ENCODE measurements around the gene ADSS1. TPM values are rescaled to one million over a fixed set of nuclear protein-coding genes. Genes with fewer than 3 reads are reported as not detected.

The ADSS1 gene
- total and polyA plus RNA-seq, 4 donors = 5.3 to 9.3 (median 7.1) TPM

GRCh38 chr14:104794631-104794992, 70.6 kb downstream of the ADSS1 start:
- peak overlapping the region; percentile 48 to 55 for H3K27ac ChIP-seq (ENCODE audit: low read depth in 1 of 2, low read length in 1 of 2)
- no peak for DNase-seq
- H3K27me3 ChIP-seq (ENCODE audit: control insufficient read depth in 3 of 3, insufficient read depth in 3 of 3, low read length in 2 of 3) = no peaks in the 10 kb centered on the region
- ATAC-seq (ENCODE audit: insufficient read depth, low FRiP score) = no peak
- H3K9me3 ChIP-seq (ENCODE audit: control insufficient read depth in 4 of 4, insufficient read depth in 3 of 4, low read length in 3 of 4) = no peaks in the 10 kb centered on the region
- H3K9ac ChIP-seq (ENCODE audit: insufficient read depth in 1 of 2, low read length in 2 of 2) = peak overlapping the region; percentile 58 to 68
- peaks cover 0 to 21% (median 9%) of the 10 kb centered on the region in 4 donors for H3K36me3 ChIP-seq (ENCODE audit: control insufficient read depth in 4 of 4, insufficient read depth in 4 of 4, low read length in 4 of 4)
- H3K4me1 ChIP-seq (ENCODE audit: control insufficient read depth in 5 of 5, insufficient read depth in 5 of 5, low read length in 5 of 5) = peaks cover 12 to 40% (median 34%) of the 10 kb centered on the region in 5 donors
- WGBS, 2 donors = 6 to 9% methylated on average over 16 of the region's 16 CpGs
- TF ChIP-seq CTCF (IDR thresholded peaks at IDR 0.05; ENCODE audit: control extremely low read depth, extremely low read depth) = no peak
- H3K4me3 ChIP-seq = peak overlapping the region; percentile 39

GRCh38 chr14:104794993-104795780, 71.2 kb downstream of the ADSS1 start, which contains the start of gene AKT1:
TSS of gene AKT1 (minus strand) at chr14:104795748. CDS start at chr14:104792643, 3,105 bp downstream.
- peak within 1 kb of the TSS; percentile 39 for H3K4me3 ChIP-seq
- ATAC-seq (ENCODE audit: insufficient read depth, low FRiP score) (no peak), DNase-seq (no peak)
- H3K27ac ChIP-seq (ENCODE audit: low read depth in 1 of 2, low read length in 1 of 2) = peak within 1 kb of the TSS; percentile 69 to 73
- no peaks in the 10 kb centered on the region for H3K9me3 ChIP-seq (ENCODE audit: control insufficient read depth in 4 of 4, insufficient read depth in 3 of 4, low read length in 3 of 4)
- peaks cover 12 to 44% (median 39%) of the 10 kb centered on the region in 5 donors for H3K4me1 ChIP-seq (ENCODE audit: control insufficient read depth in 5 of 5, insufficient read depth in 5 of 5, low read length in 5 of 5)
- H3K9ac ChIP-seq (ENCODE audit: insufficient read depth in 1 of 2, low read length in 2 of 2) = peak within 1 kb of the TSS; percentile 61 to 68
- no peak for TF ChIP-seq CTCF (IDR thresholded peaks at IDR 0.05; ENCODE audit: control extremely low read depth, extremely low read depth)
- WGBS, 2 donors = 0 to 1% methylated on average over 29 to 123 of the region's 124 CpGs
- H3K36me3 ChIP-seq (ENCODE audit: control insufficient read depth in 4 of 4, insufficient read depth in 4 of 4, low read length in 4 of 4) = peaks cover 0 to 16% (median 9%) of the 10 kb centered on the region in 4 donors
- no peaks in the 10 kb centered on the region for H3K27me3 ChIP-seq (ENCODE audit: control insufficient read depth in 3 of 3, insufficient read depth in 3 of 3, low read length in 2 of 3)

- Histone ChIP-seq H3K4me1 (ENCODE audit: control insufficient read depth in 5 of 5, insufficient read depth in 5 of 5, low read length in 5 of 5) (peaks cover 12 to 44% (median 39%) of the 10 kb centered on the region in 5 donors), H3K9me3 (ENCODE audit: control insufficient read depth in 4 of 4, insufficient read depth in 3 of 4, low read length in 3 of 4) (no peaks in the 10 kb centered on the region), H3K9ac (ENCODE audit: insufficient read depth in 1 of 2, low read length in 2 of 2) (peak overlapping the region in 1 of 2 donors; percentile 61), H3K27me3 (ENCODE audit: control insufficient read depth in 3 of 3, insufficient read depth in 3 of 3, low read length in 2 of 3) (no peaks in the 10 kb centered on the region), H3K27ac (ENCODE audit: low read depth in 1 of 2, low read length in 1 of 2) (peak overlapping the region; percentile 69 to 73), H3K36me3 (ENCODE audit: control insufficient read depth in 4 of 4, insufficient read depth in 4 of 4, low read length in 4 of 4) (peaks cover 0 to 7% (median 6%) of the 10 kb centered on the region in 4 donors), H3K4me3 (no peak overlapping the region)
- no peak for ATAC-seq (ENCODE audit: insufficient read depth, low FRiP score)
- DNase-seq = peak; percentile 58 to 72 (median 67)
- WGBS, 2 donors = 11% methylated on average over 49 to 55 of the region's 55 CpGs
- TF ChIP-seq CTCF (IDR thresholded peaks at IDR 0.05; ENCODE audit: control extremely low read depth, extremely low read depth) = no peak
Observed at GRCh38 chr14:104795781-104796686, 72.0 kb downstream of the ADSS1 start.

All from lung (tissue), 12 donors.